Pancreas (tissue), 10 donors: Measurements from ENCODE around the gene FAM111A. TPM values are rescaled to one million over a fixed set of nuclear protein-coding genes. Genes with fewer than 3 reads are reported as not detected.

ENCODE experiments used
- ATAC-seq, 4 donors: fragments of 200-7000 bp; cut with Tn5 transposase; one replicate each; pipeline versions ENCODE4 v1.8.0 to v1.9.1; 2020; ENCODE audit warnings: mild to moderate bottlenecking in 4 of 4, moderate library complexity in 4 of 4
- DNase-seq, 6 donors: peaks; one replicate each; pipeline ENCODE4 v3.0.0-alpha.2; 2020
- FAIRE-seq: peaks from 2 replicates; lab custom pipeline; 2012; peaks lifted over from hg19 to GRCh38; lab: Jason Lieb, UNC
- H3K27ac ChIP-seq, 4 donors: fragments of 200-600 bp; sonication (generic); 1 replicate in 3 of 4; 2 replicates in 1 of 4; pipeline versions ENCODE4 v1.5.0 to v1.8.0; 2020
- H3K27me3 ChIP-seq, 4 donors: fragments of 200-600 bp; one replicate each; pipeline ENCODE4 v1.8.0; 2021
- H3K36me3 ChIP-seq, 3 donors: fragments of 200-600 bp; sonication (generic) in 1 of 3; one replicate each; pipeline versions ENCODE4 v1.5.0 to v1.8.0; 2020 to 2021
- H3K4me1 ChIP-seq, 3 donors: fragments of 200-600 bp; one replicate each; pipeline ENCODE4 v1.8.0; 2021
- H3K4me3 ChIP-seq, 4 donors: fragments of 200-600 bp; sonication (generic) in 2 of 4; one replicate each; pipeline versions ENCODE4 v1.5.0 to v1.8.0; 2020 to 2021
- H3K9me3 ChIP-seq, 4 donors: fragments of 200-600 bp; one replicate each; pipeline ENCODE4 v1.8.0; 2021
- CTCF ChIP-seq, 4 donors: fragments of 200-600 bp; sonication (generic) in 3 of 4; IDR thresholded peaks; one replicate each; pipeline versions ENCODE4 v1.5.0 to v1.8.0; 2021; ENCODE audit warnings: antibody characterized with exemption in 4 of 4
- WGBS, 2 donors: extraction: QIAGEN DNeasy Blood & Tissue Kit; methylation state at CpG; one replicate each; pipeline ENCODE4 v1.1.7; 2013; 5-methylcytosine and 5-hydroxymethylcytosine counted together
- intact Hi-C, 3 donors: fragments of 100-400 bp; cut with DNase I; formaldehyde crosslinking; loops; one replicate each; pipeline versions ENCODE4 v1.11.1 to v1.14.2; 2022
- polyA plus RNA-seq, 2 donors: library from polyadenylated mRNA; stranded (reverse); fragments of 200-250 nt; gene quantifications; one replicate each; pipeline ENCODE4 v1.2.3, GENCODE V29; 2013
- total RNA-seq, 6 donors: library from RNA; stranded (reverse); fragmentation: NEBNext Ultra II Directional in 4 of 6; extraction: Animal tissue kit (Norgen Biotek cat#: 25700) in 4 of 6; gene quantifications; one replicate each; pipeline versions ENCODE4 v1.2.1 to v1.2.4, GENCODE V29; 2021 to 2023
- donor health status: healthy with polysubstance abuse.
- donor health status: DM: no; HTN: no; CAD: no; lungs with moderate emphysema.
- donor health status: DM: no; HTN: no; CAD: no.
- donor health status: control.
- donor health status: control.
- donor health status: Bipolar disorder and iron deficiency.
- donor health status: DM: yes; HTN: yes; CAD: no.
- donor health status: DM: no; HTN: no; CAD: no.
- donor health status: DM: no; HTN: no; CAD: no.
- donor health status: DM: yes; HTN: yes; CAD: no.

Gene FAM111A
- total and polyA plus RNA-seq, 8 donors = 3.9 to 25.1 (median 9.9) TPM

GRCh38 chr11:59174664-59175033 is 32.0 kb downstream of the FAM111A start:
- TF ChIP-seq CTCF (IDR thresholded peaks at IDR 0.05) = no peak
- Histone ChIP-seq H3K36me3 (no peaks in the 10 kb centered on the region), H3K27me3 (no peaks in the 10 kb centered on the region), H3K27ac (peak overlapping the region in 2 of 4 donors; percentile 58), H3K4me1 (no peaks in the 10 kb centered on the region), H3K9me3 (no peaks in the 10 kb centered on the region), H3K4me3 (no peak overlapping the region)
- ATAC-seq (no peak), FAIRE-seq (no peak), DNase-seq (no peak)
- intact Hi-C loops = loop anchor here in 2 of 3 donors (5.0 to 10.0 kb wide), 3 partner anchors 33 to 250 kb away; partner anchors contain the start of gene OR5A2 (in 1 of the 2)
- 64 to 70% methylated on average over 7 of the region's 7 CpGs for WGBS, 2 donors

GRCh38 chr11:59175091-59175501 is 32.4 kb downstream of the FAM111A start:
- no peak for ATAC-seq
- Histone ChIP-seq H3K9me3 (no peaks in the 10 kb centered on the region), H3K27ac (peak overlapping the region in 2 of 4 donors; percentile 58), H3K4me1 (no peaks in the 10 kb centered on the region), H3K36me3 (no peaks in the 10 kb centered on the region), H3K4me3 (no peak overlapping the region), H3K27me3 (no peaks in the 10 kb centered on the region)
- TF ChIP-seq CTCF (IDR thresholded peaks at IDR 0.05) = no peak
- 52 to 59% methylated on average over 4 of the region's 4 CpGs for WGBS, 2 donors
- no peak for FAIRE-seq
- intact Hi-C loops = loop anchor here in 2 of 3 donors (10.0 kb wide), 2 partner anchors 110 to 250 kb away; partner anchors contain the start of gene OR5A2 (in 1 of the 2)
- no peak for DNase-seq

GRCh38 chr11:59176330-59176729 is 33.7 kb downstream of the FAM111A start:
- no peak overlapping the region for H3K27ac ChIP-seq
- no peak for ATAC-seq
- no peaks in the 10 kb centered on the region for H3K9me3 ChIP-seq
- TF ChIP-seq CTCF (IDR thresholded peaks at IDR 0.05) = no peak
- no peak for DNase-seq
- H3K4me3 ChIP-seq = no peak overlapping the region
- no peaks in the 10 kb centered on the region for H3K36me3 ChIP-seq
- no peak for FAIRE-seq
- H3K27me3 ChIP-seq = no peaks in the 10 kb centered on the region
- WGBS, 2 donors = 82 to 85% methylated on average over 7 of the region's 7 CpGs
- no peaks in the 10 kb centered on the region for H3K4me1 ChIP-seq
- intact Hi-C loops = loop anchor here in 2 of 3 donors (10.0 kb wide), 2 partner anchors 108 to 248 kb away; partner anchors contain the start of gene OR5A2 (in 1 of the 2)

- Histone ChIP-seq H3K9me3 (no peaks in the 10 kb centered on the region), H3K27me3 (no peaks in the 10 kb centered on the region), H3K36me3 (peaks cover 0 to 8% (median 0%) of the 10 kb centered on the region in 3 donors), H3K4me1 (no peaks in the 10 kb centered on the region), H3K27ac (no peak overlapping the region), H3K4me3 (no peak overlapping the region)
- FAIRE-seq (no peak), ATAC-seq (no peak), DNase-seq (no peak)
- no peak for TF ChIP-seq CTCF (IDR thresholded peaks at IDR 0.05)
- intact Hi-C loops = loop anchor here in 2 of 3 donors (10.0 kb wide), 2 partner anchors 106 to 246 kb away; partner anchors contain the start of gene OR5A2 (in 1 of the 2)
Observed at GRCh38 chr11:59178402-59178801, 35.7 kb downstream of the FAM111A start.

- H3K27me3 ChIP-seq = no peaks in the 10 kb centered on the region
- peaks cover 0 to 8% (median 0%) of the 10 kb centered on the region in 3 donors for H3K36me3 ChIP-seq
- intact Hi-C loops = loop anchor here in 2 of 3 donors (10.0 kb wide), 2 partner anchors 106 to 246 kb away; partner anchors contain the start of gene OR5A2 (in 1 of the 2)
- FAIRE-seq (no peak), DNase-seq (no peak), ATAC-seq (no peak)
- H3K27ac ChIP-seq = no peak overlapping the region
- H3K4me3 ChIP-seq = no peak overlapping the region
- TF ChIP-seq CTCF (IDR thresholded peaks at IDR 0.05) = no peak
- H3K9me3 ChIP-seq = no peaks in the 10 kb centered on the region
- no peaks in the 10 kb centered on the region for H3K4me1 ChIP-seq
- 72 to 74% methylated on average over 2 of the region's 2 CpGs for WGBS, 2 donors
Observed at GRCh38 chr11:59179121-59179520, 36.5 kb downstream of the FAM111A start.
